GM12872 (cell line): Measurements from ENCODE around the gene CYP26B1.

Experiments
- CTCF ChIP-seq: IDR thresholded peaks from 3 replicates; pipeline ENCODE4 v1.5.1; 2011; ENCODE audit warnings: low read depth, mild to moderate bottlenecking, low read length, moderate library complexity; ENCODE audit not compliant: insufficient read depth

The CYP26B1 gene

GRCh38 chr2:72148837-72149555, 1.3 kb upstream of the CYP26B1 start:
- TF ChIP-seq CTCF: no peak

- no peak for TF ChIP-seq CTCF
These were observed 558 bp upstream of the CYP26B1 start for GRCh38 chr2:72148003-72148836.

- no peak for TF ChIP-seq CTCF
These were observed 1.0 kb downstream of the CYP26B1 start for GRCh38 chr2:72146347-72147302.

GRCh38 chr2:72145658-72146329, 1.9 kb downstream of the CYP26B1 start:
- TF ChIP-seq CTCF: no peak

- TF ChIP-seq CTCF: no peak
These were observed 2.4 kb downstream of the CYP26B1 start for GRCh38 chr2:72145289-72145657.

- no peak for TF ChIP-seq CTCF
These were observed 2.9 kb downstream of the CYP26B1 start for GRCh38 chr2:72144632-72145288.
